ENCODE results near the gene CLMN. TPM values are rescaled to one million over a fixed set of nuclear protein-coding genes. Genes with fewer than 3 reads are reported as not detected.
A peak's percentile ranks its signal among the peaks of the same experiment; 100 is the strongest.

Gene CLMN
- total and polyA plus RNA-seq, 2 of the 13 experiments (the other 11 are each of a cell fraction or from before 2014, with no cell fraction given): 15.1 to 16.7 TPM

DNA sequence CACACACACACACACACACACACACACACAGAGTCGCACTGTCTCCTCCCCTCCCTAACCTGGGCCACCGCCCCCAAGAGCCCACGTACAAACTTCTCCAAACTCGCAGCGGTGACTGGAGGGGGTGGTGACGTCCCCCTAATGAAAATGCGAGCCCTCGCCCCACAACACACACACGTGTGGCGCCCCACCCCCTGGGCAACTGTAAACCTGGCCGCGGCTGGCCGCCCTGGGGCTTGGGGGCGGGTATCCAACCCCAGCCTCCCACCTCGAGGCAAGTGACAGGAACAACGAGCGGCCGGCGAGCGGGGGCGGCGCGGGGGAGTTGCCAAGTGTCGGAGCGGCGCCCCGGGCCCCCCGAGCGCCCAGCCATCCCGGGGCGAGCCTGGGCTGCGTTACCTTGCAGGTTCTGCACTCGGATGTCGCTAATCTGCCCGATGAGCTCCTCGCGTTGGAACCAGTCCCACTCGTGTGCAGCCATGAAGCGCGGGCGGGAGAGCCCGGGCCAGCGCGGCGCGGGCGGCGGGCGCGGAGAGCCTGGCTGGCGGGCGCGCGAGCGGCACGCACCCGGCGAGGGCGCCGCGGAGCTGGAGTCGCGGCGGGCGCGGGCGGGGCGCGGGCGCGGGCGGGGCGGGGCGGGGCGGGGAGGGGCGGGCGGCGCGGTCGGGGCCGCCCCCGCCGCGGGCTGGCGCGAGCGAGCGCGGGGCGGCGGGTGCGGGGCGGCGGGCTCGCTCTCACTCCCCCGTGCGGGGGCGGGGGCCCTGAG is at the start of gene CLMN (continued):
- TF ChIP-seq, protein P1, sequence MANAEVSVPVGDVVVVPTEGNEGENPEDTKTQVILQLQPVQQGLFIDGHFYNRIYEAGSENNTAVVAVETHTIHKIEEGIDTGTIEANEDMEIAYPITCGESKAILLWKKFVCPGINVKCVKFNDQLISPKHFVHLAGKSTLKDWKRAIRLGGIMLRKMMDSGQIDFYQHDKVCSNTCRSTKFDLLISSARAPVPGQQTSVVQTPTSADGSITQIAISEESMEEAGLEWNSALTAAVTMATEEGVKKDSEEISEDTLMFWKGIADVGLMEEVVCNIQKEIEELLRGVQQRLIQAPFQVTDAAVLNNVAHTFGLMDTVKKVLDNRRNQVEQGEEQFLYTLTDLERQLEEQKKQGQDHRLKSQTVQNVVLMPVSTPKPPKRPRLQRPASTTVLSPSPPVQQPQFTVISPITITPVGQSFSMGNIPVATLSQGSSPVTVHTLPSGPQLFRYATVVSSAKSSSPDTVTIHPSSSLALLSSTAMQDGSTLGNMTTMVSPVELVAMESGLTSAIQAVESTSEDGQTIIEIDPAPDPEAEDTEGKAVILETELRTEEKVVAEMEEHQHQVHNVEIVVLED (CRISPR knock-in tag; IDR thresholded peaks at IDR 0.05; ENCODE audit: borderline replicate concordance): no peak
- TF ChIP-seq ZFY (CRISPR knock-in tag; IDR thresholded peaks at IDR 0.05): no peak
- no peak for TF ChIP-seq REPIN1 (CRISPR knock-in tag; IDR thresholded peaks at IDR 0.05; ENCODE audit: borderline replicate concordance, low read depth)
- no peak for TF ChIP-seq HNRNPH1 (optimal IDR thresholded peaks at IDR 0.05; ENCODE audit: low read depth, low read length)
- TF ChIP-seq, protein P2, sequence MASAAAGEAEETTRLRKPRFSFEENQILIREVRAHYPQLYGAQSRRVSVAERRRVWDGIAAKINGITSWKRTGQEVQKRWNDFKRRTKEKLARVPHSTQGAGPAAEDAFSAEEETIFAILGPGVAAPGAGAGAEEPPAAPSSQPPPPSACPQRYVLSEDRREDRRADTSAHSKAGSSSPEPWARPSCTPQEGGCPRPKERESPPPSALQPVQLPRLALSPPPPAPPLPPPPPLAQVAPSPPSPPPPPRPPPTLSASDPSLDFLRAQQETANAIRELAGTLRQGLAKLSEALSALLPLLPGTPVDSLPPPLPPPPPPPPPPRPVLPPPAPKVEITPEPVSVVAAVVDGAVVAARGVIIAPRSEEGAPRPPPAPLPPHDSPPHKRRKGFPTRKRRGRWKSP (CRISPR knock-in tag; IDR thresholded peaks at IDR 0.05): no peak
- no peak for TF ChIP-seq REXO4 (CRISPR knock-in tag; IDR thresholded peaks at IDR 0.05; ENCODE audit: borderline replicate concordance)
- peak; percentile 43; the same call in 1 of the 2 replicates for TF ChIP-seq POGZ (CRISPR knock-in tag; IDR thresholded peaks at IDR 0.05)
- TF ChIP-seq, protein P3, sequence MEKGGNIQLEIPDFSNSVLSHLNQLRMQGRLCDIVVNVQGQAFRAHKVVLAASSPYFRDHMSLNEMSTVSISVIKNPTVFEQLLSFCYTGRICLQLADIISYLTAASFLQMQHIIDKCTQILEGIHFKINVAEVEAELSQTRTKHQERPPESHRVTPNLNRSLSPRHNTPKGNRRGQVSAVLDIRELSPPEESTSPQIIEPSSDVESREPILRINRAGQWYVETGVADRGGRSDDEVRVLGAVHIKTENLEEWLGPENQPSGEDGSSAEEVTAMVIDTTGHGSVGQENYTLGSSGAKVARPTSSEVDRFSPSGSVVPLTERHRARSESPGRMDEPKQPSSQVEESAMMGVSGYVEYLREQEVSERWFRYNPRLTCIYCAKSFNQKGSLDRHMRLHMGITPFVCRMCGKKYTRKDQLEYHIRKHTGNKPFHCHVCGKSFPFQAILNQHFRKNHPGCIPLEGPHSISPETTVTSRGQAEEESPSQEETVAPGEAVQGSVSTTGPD (CRISPR knock-in tag; IDR thresholded peaks at IDR 0.05): no peak
- no peak for TF ChIP-seq MAFG (CRISPR knock-in tag; IDR thresholded peaks at IDR 0.05)
- TF ChIP-seq, protein P4, sequence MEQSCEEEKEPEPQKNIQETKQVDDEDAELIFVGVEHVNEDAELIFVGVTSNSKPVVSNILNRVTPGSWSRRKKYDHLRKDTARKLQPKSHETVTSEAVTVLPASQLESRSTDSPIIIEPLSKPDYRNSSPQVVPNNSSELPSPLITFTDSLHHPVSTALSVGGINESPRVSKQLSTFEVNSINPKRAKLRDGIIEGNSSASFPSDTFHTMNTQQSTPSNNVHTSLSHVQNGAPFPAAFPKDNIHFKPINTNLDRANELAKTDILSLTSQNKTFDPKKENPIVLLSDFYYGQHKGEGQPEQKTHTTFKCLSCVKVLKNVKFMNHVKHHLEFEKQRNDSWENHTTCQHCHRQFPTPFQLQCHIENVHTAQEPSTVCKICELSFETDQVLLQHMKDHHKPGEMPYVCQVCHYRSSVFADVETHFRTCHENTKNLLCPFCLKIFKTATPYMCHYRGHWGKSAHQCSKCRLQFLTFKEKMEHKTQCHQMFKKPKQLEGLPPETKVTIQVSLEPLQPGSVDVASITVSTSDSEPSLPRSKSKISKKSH (CRISPR knock-in tag; IDR thresholded peaks at IDR 0.05; ENCODE audit: borderline replicate concordance): no peak
- no peak for TF ChIP-seq ZNF720 (CRISPR knock-in tag; IDR thresholded peaks at IDR 0.05)
- no peak for TF ChIP-seq PCBP1 (IDR thresholded peaks at IDR 0.05; ENCODE audit: borderline replicate concordance, low read depth, low read length)
- no peak for TF ChIP-seq ZNF792 (CRISPR knock-in tag; IDR thresholded peaks at IDR 0.05)
- TF ChIP-seq RARA (CRISPR knock-in tag; IDR thresholded peaks at IDR 0.05): no peak
- TF ChIP-seq IKZF1 (IDR thresholded peaks at IDR 0.05): no peak
- TF ChIP-seq, protein P5, sequence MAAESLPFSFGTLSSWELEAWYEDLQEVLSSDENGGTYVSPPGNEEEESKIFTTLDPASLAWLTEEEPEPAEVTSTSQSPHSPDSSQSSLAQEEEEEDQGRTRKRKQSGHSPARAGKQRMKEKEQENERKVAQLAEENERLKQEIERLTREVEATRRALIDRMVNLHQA (CRISPR knock-in tag; IDR thresholded peaks at IDR 0.05): no peak
- TF ChIP-seq GATAD2A (CRISPR knock-in tag; IDR thresholded peaks at IDR 0.05): no peak
- no peak for TF ChIP-seq ZNF292 (CRISPR knock-in tag; IDR thresholded peaks at IDR 0.05; ENCODE audit: borderline replicate concordance, low read depth)
- TF ChIP-seq ZNF570 (CRISPR knock-in tag; IDR thresholded peaks at IDR 0.05; ENCODE audit: borderline replicate concordance): no peak
- TF ChIP-seq ZKSCAN1 (IDR thresholded peaks at IDR 0.05; ENCODE audit: low read length): no peak
- no peak for TF ChIP-seq ARHGAP35 (CRISPR knock-in tag; IDR thresholded peaks at IDR 0.05; ENCODE audit: borderline replicate concordance)
- TF ChIP-seq, protein P6, sequence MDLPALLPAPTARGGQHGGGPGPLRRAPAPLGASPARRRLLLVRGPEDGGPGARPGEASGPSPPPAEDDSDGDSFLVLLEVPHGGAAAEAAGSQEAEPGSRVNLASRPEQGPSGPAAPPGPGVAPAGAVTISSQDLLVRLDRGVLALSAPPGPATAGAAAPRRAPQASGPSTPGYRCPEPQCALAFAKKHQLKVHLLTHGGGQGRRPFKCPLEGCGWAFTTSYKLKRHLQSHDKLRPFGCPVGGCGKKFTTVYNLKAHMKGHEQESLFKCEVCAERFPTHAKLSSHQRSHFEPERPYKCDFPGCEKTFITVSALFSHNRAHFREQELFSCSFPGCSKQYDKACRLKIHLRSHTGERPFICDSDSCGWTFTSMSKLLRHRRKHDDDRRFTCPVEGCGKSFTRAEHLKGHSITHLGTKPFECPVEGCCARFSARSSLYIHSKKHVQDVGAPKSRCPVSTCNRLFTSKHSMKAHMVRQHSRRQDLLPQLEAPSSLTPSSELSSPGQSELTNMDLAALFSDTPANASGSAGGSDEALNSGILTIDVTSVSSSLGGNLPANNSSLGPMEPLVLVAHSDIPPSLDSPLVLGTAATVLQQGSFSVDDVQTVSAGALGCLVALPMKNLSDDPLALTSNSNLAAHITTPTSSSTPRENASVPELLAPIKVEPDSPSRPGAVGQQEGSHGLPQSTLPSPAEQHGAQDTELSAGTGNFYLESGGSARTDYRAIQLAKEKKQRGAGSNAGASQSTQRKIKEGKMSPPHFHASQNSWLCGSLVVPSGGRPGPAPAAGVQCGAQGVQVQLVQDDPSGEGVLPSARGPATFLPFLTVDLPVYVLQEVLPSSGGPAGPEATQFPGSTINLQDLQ (CRISPR knock-in tag; IDR thresholded peaks at IDR 0.05): no peak

All from HepG2 (cell line).